ENCODE results near the gene ERCC1. TPM values are rescaled to one million over a fixed set of nuclear protein-coding genes. Genes with fewer than 3 reads are reported as not detected.

The ERCC1 gene
- total RNA-seq, 2 donors from 2014 or later, result 110 to 126 TPM

- no peaks in the 10 kb centered on the region for H3K36me3 ChIP-seq
- no peak for DNase-seq (ENCODE audit: low spot score)
- H3K9me3 ChIP-seq, result no peaks in the 10 kb centered on the region
- no peaks in the 10 kb centered on the region for H3K27me3 ChIP-seq
- H3K4me3 ChIP-seq, result no peak overlapping the region
- H3K27ac ChIP-seq, result no peak overlapping the region
- TF ChIP-seq CTCF (IDR thresholded peaks at IDR 0.05), result no peak
- H3K4me1 ChIP-seq, result peaks cover 4 to 44% of the 10 kb centered on the region in 2 donors
These were observed 28.2 kb upstream of the ERCC1 start for GRCh38 chr19:45451850-45452387.

- H3K4me1 ChIP-seq, result peaks cover 4 to 42% of the 10 kb centered on the region in 2 donors
These were observed 27.6 kb upstream of the ERCC1 start for GRCh38 chr19:45451131-45451849.

GRCh38 chr19:45450012-45450333 lies 26.3 kb upstream of the ERCC1 start:
- H3K9me3 ChIP-seq, result no peaks in the 10 kb centered on the region
- peaks cover 4 to 33% of the 10 kb centered on the region in 2 donors for H3K4me1 ChIP-seq
- H3K4me3 ChIP-seq, result peak overlapping the region; percentile 57 to 72
- H3K27me3 ChIP-seq, result no peaks in the 10 kb centered on the region
- peak overlapping the region; percentile 83 to 86 for H3K27ac ChIP-seq
- TF ChIP-seq CTCF (IDR thresholded peaks at IDR 0.05), result no peak
- no peaks in the 10 kb centered on the region for H3K36me3 ChIP-seq
- DNase-seq (ENCODE audit: low spot score), result no peak

More at GRCh38 chr19:45451131-45451849, 27.6 kb upstream of the ERCC1 start:
- Histone ChIP-seq H3K9me3 (no peaks in the 10 kb centered on the region), H3K27me3 (no peaks in the 10 kb centered on the region), H3K4me3 (peak overlapping the region; percentile 57 to 72), H3K27ac (peak overlapping the region; percentile 83 to 86), H3K36me3 (no peaks in the 10 kb centered on the region)
- TF ChIP-seq CTCF (IDR thresholded peaks at IDR 0.05), result no peak
- no peak for DNase-seq (ENCODE audit: low spot score)

- Histone ChIP-seq H3K27me3 (no peaks in the 10 kb centered on the region), H3K4me3 (no peak overlapping the region), H3K36me3 (no peaks in the 10 kb centered on the region), H3K9me3 (no peaks in the 10 kb centered on the region), H3K27ac (no peak overlapping the region), H3K4me1 (peaks cover 4 to 36% of the 10 kb centered on the region in 2 donors)
- no peak for DNase-seq (ENCODE audit: low spot score)
- TF ChIP-seq CTCF (IDR thresholded peaks at IDR 0.05), result no peak
These were observed 25.2 kb upstream of the ERCC1 start for GRCh38 chr19:45448887-45449299.

- TF ChIP-seq CTCF (IDR thresholded peaks at IDR 0.05), result no peak
- Histone ChIP-seq H3K9me3 (no peaks in the 10 kb centered on the region), H3K36me3 (no peaks in the 10 kb centered on the region), H3K27ac (no peak overlapping the region), H3K4me1 (peaks cover 4 to 40% of the 10 kb centered on the region in 2 donors), H3K4me3 (no peak overlapping the region), H3K27me3 (no peaks in the 10 kb centered on the region)
- DNase-seq (ENCODE audit: low spot score), result no peak
These were observed 24.7 kb upstream of the ERCC1 start for GRCh38 chr19:45448425-45448756.

GRCh38 chr19:45446944-45447343 lies 23.2 kb upstream of the ERCC1 start:
- H3K4me1 ChIP-seq, result peaks cover 4 to 47% of the 10 kb centered on the region in 2 donors
- no peak for TF ChIP-seq CTCF (IDR thresholded peaks at IDR 0.05)
- no peak for DNase-seq (ENCODE audit: low spot score)

More at GRCh38 chr19:45446944-45447343, 23.2 kb upstream of the ERCC1 start:
- H3K27ac ChIP-seq, result no peak overlapping the region
- H3K36me3 ChIP-seq, result no peaks in the 10 kb centered on the region
- no peak overlapping the region for H3K4me3 ChIP-seq
- no peaks in the 10 kb centered on the region for H3K9me3 ChIP-seq
- no peaks in the 10 kb centered on the region for H3K27me3 ChIP-seq
